ENCODE results near the gene SVOPL.

The SVOPL gene

GRCh38 chr7:138575897-138576428, 125.2 kb downstream of the SVOPL start:
- H3K4me3 ChIP-seq (ENCODE audit: low read depth, low read length), result no peak overlapping the region
- no peak for DNase-seq (ENCODE audit: low read depth)
- no peak for TF ChIP-seq MAX (IDR thresholded peaks at IDR 0.05; ENCODE audit: low read depth, low read length)
- no peak for TF ChIP-seq POLR2A (IDR thresholded peaks at IDR 0.05; ENCODE audit: extremely low read depth, insufficient read length)
- no peak for TF ChIP-seq MYC (IDR thresholded peaks at IDR 0.05; ENCODE audit: low read depth, low read length)
- no peak for TF ChIP-seq CTCF (IDR thresholded peaks at IDR 0.05; ENCODE audit: low read depth, low read length)

- no peak for TF ChIP-seq MAX (IDR thresholded peaks at IDR 0.05; ENCODE audit: low read depth, low read length)
- TF ChIP-seq POLR2A (IDR thresholded peaks at IDR 0.05; ENCODE audit: extremely low read depth, insufficient read length), result no peak
- no peak for TF ChIP-seq MYC (IDR thresholded peaks at IDR 0.05; ENCODE audit: low read depth, low read length)
- TF ChIP-seq CTCF (IDR thresholded peaks at IDR 0.05; ENCODE audit: low read depth, low read length), result no peak
- H3K4me3 ChIP-seq (ENCODE audit: low read depth, low read length), result no peak overlapping the region
Observed at GRCh38 chr7:138573741-138574140, 127.4 kb downstream of the SVOPL start.

GRCh38 chr7:138570715-138571114, 130.4 kb downstream of the SVOPL start:
- DNase-seq (ENCODE audit: low read depth), result no peak
- no peak overlapping the region for H3K4me3 ChIP-seq (ENCODE audit: low read depth, low read length)
- TF ChIP-seq MYC (IDR thresholded peaks at IDR 0.05; ENCODE audit: low read depth, low read length), result no peak
- TF ChIP-seq POLR2A (IDR thresholded peaks at IDR 0.05; ENCODE audit: extremely low read depth, insufficient read length), result no peak
- TF ChIP-seq MAX (IDR thresholded peaks at IDR 0.05; ENCODE audit: low read depth, low read length), result no peak
- no peak for TF ChIP-seq CTCF (IDR thresholded peaks at IDR 0.05; ENCODE audit: low read depth, low read length)

More at GRCh38 chr7:138573741-138574140, 127.4 kb downstream of the SVOPL start:
- DNase-seq (ENCODE audit: low read depth), result no peak

GRCh38 chr7:138569418-138569817, 131.7 kb downstream of the SVOPL start:
- H3K4me3 ChIP-seq (ENCODE audit: low read depth, low read length), result no peak overlapping the region
- DNase-seq (ENCODE audit: low read depth), result no peak
- TF ChIP-seq MAX (IDR thresholded peaks at IDR 0.05; ENCODE audit: low read depth, low read length), result no peak
- no peak for TF ChIP-seq CTCF (IDR thresholded peaks at IDR 0.05; ENCODE audit: low read depth, low read length)
- no peak for TF ChIP-seq MYC (IDR thresholded peaks at IDR 0.05; ENCODE audit: low read depth, low read length)
- no peak for TF ChIP-seq POLR2A (IDR thresholded peaks at IDR 0.05; ENCODE audit: extremely low read depth, insufficient read length)

GRCh38 chr7:138568655-138569054, 132.5 kb downstream of the SVOPL start:
- H3K4me3 ChIP-seq (ENCODE audit: low read depth, low read length), result no peak overlapping the region
- no peak for TF ChIP-seq POLR2A (IDR thresholded peaks at IDR 0.05; ENCODE audit: extremely low read depth, insufficient read length)
- TF ChIP-seq MYC (IDR thresholded peaks at IDR 0.05; ENCODE audit: low read depth, low read length), result no peak
- no peak for TF ChIP-seq MAX (IDR thresholded peaks at IDR 0.05; ENCODE audit: low read depth, low read length)
- TF ChIP-seq CTCF (IDR thresholded peaks at IDR 0.05; ENCODE audit: low read depth, low read length), result no peak
- DNase-seq (ENCODE audit: low read depth), result no peak
